HG02943 (cell line): Measurements from ENCODE around the gene SNCAIP.

Experiments used
- ATAC-seq: cut with Tn5 transposase; IDR thresholded peaks from one replicate; pipeline ENCODE4 v1.9.1; 2021; ENCODE audit warnings: mild to moderate bottlenecking, low read depth, moderate library complexity; ENCODE audit not compliant: unreplicated experiment

Gene SNCAIP

GRCh38 chr5:122420091-122420490, 108.1 kb downstream of the SNCAIP start:
- no peak for ATAC-seq

GRCh38 chr5:122420537-122421236, 108.7 kb downstream of the SNCAIP start:
- ATAC-seq: no peak

- peak; percentile 89 for ATAC-seq
Observed at GRCh38 chr5:122421374-122422079, 109.5 kb downstream of the SNCAIP start.

GRCh38 chr5:122423221-122423620, 111.2 kb downstream of the SNCAIP start:
- ATAC-seq: no peak

GRCh38 chr5:122424132-122424531, 112.1 kb downstream of the SNCAIP start:
- ATAC-seq: no peak

- no peak for ATAC-seq
Observed at GRCh38 chr5:122426301-122426700, 114.3 kb downstream of the SNCAIP start.

GRCh38 chr5:122427621-122428020, 115.6 kb downstream of the SNCAIP start:
- no peak for ATAC-seq

GRCh38 chr5:122429545-122430318, 117.7 kb downstream of the SNCAIP start:
- ATAC-seq: no peak

GRCh38 chr5:122430319-122430586, 118.2 kb downstream of the SNCAIP start:
- no peak for ATAC-seq

- no peak for ATAC-seq
Observed at GRCh38 chr5:122431298-122431697, 119.3 kb downstream of the SNCAIP start.

GRCh38 chr5:122434205-122434970, 122.4 kb downstream of the SNCAIP start:
- no peak for ATAC-seq

GRCh38 chr5:122435234-122435633, 123.2 kb downstream of the SNCAIP start:
- no peak for ATAC-seq

GRCh38 chr5:122435761-122436160, 123.7 kb downstream of the SNCAIP start:
- no peak for ATAC-seq

- no peak for ATAC-seq
Observed at GRCh38 chr5:122436615-122437014, 124.6 kb downstream of the SNCAIP start.

GRCh38 chr5:122439645-122440044, 127.6 kb downstream of the SNCAIP start:
- no peak for ATAC-seq

GRCh38 chr5:122442938-122443337, 130.9 kb downstream of the SNCAIP start:
- no peak for ATAC-seq

GRCh38 chr5:122444411-122444810, 132.4 kb downstream of the SNCAIP start:
- ATAC-seq: no peak

- ATAC-seq: no peak
Observed at GRCh38 chr5:122445070-122445469, 133.0 kb downstream of the SNCAIP start.

GRCh38 chr5:122447072-122447471, 135.0 kb downstream of the SNCAIP start:
- ATAC-seq: no peak

GRCh38 chr5:122447879-122448278, 135.8 kb downstream of the SNCAIP start:
- no peak for ATAC-seq

GRCh38 chr5:122454541-122454940, 142.5 kb downstream of the SNCAIP start:
- ATAC-seq: no peak
